ENCODE results near the gene ITM2C. TPM values are rescaled to one million over a fixed set of nuclear protein-coding genes. Genes with fewer than 3 reads are reported as not detected.

ITM2C gene
- total and polyA plus RNA-seq, 9 of the 15 experiments (the other 6 are each of a cell fraction or from before 2014, with no cell fraction given) = 0.49 to 58.8 (median 21.5) TPM

GRCh38 chr2:230889911-230890601 lies 25.3 kb downstream of the ITM2C start (continued):
- TF ChIP-seq ZNF407 (IDR thresholded peaks at IDR 0.05; ENCODE audit: low read depth) = no peak
- no peak for TF ChIP-seq CBFA2T3 (IDR thresholded peaks at IDR 0.05)
- no peak for TF ChIP-seq NCOR1 (IDR thresholded peaks at IDR 0.05)
- TF ChIP-seq, protein P1, sequence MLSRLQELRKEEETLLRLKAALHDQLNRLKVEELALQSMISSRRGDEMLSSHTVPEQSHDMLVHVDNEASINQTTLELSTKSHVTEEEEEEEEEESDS (CRISPR knock-in tag; IDR thresholded peaks at IDR 0.05) = no peak
- TF ChIP-seq ATF2 (CRISPR knock-in tag; IDR thresholded peaks at IDR 0.05) = no peak
- no peak for TF ChIP-seq TAF15 (IDR thresholded peaks at IDR 0.05; ENCODE audit: low read depth, low read length)
